ENCODE results near the gene PLXNB3. TPM values are rescaled to one million over a fixed set of nuclear protein-coding genes. Genes with fewer than 3 reads are reported as not detected.

The PLXNB3 gene
- polyA plus RNA-seq, 1 donor from 2014 or later = 0.48 TPM

- Histone ChIP-seq H3K9me2 (ENCODE audit: insufficient read depth, low read length) (no peaks in the 10 kb centered on the region), H3K27ac (ENCODE audit: low read length) (no peak overlapping the region), H3F3A (ENCODE audit: insufficient read depth, low read length, poor library complexity, severe bottlenecking) (no peaks in the 10 kb centered on the region), H4K20me1 (ENCODE audit: insufficient read depth) (no peaks in the 10 kb centered on the region), H3K27me3 (ENCODE audit: insufficient read depth, low read depth, low read length) (no peaks in the 10 kb centered on the region), H3K9ac (ENCODE audit: low read length) (no peak overlapping the region), H3K4me2 (ENCODE audit: low read length) (no peak overlapping the region), H3K36me3 (ENCODE audit: insufficient read depth, low read length) (no peaks in the 10 kb centered on the region), H3K9me3 (ENCODE audit: low read length) (no peaks in the 10 kb centered on the region), H2AFZ (ENCODE audit: low read depth, low read length) (no peak overlapping the region), H3K79me2 (replicated peaks; ENCODE audit: insufficient read depth, low read length) (peaks cover 10% of the 10 kb centered on the region), H3K4me3 (ENCODE audit: low read length) (no peak overlapping the region)
- TF ChIP-seq SMC3 (conservative IDR thresholded peaks at IDR 0.05; ENCODE audit: poor library complexity) (no peak), MXI1 (conservative IDR thresholded peaks at IDR 0.05; ENCODE audit: poor library complexity, severe bottlenecking) (no peak), EZH2 (IDR thresholded peaks at IDR 0.05; ENCODE audit: borderline replicate concordance, insufficient read depth, low read length, poor library complexity, severe bottlenecking) (no peak), EP300 (conservative IDR thresholded peaks at IDR 0.05; ENCODE audit: poor library complexity, severe bottlenecking) (no peak), CTCF (IDR thresholded peaks at IDR 0.05; ENCODE audit: poor library complexity, severe bottlenecking) (no peak), RAD21 (conservative IDR thresholded peaks at IDR 0.05) (no peak), REST (IDR thresholded peaks at IDR 0.05; ENCODE audit: borderline replicate concordance) (no peak), POLR2AphosphoS5 (IDR thresholded peaks at IDR 0.05) (no peak), TAF1 (IDR thresholded peaks at IDR 0.05; ENCODE audit: low read depth) (no peak)
Observed at GRCh38 chrX:153717445-153717844, 46.6 kb upstream of the PLXNB3 start.

- Histone ChIP-seq H4K20me1 (ENCODE audit: insufficient read depth) (no peaks in the 10 kb centered on the region), H2AFZ (ENCODE audit: low read depth, low read length) (no peak overlapping the region), H3K4me3 (ENCODE audit: low read length) (no peak overlapping the region), H3F3A (ENCODE audit: insufficient read depth, low read length, poor library complexity, severe bottlenecking) (no peaks in the 10 kb centered on the region), H3K27me3 (ENCODE audit: insufficient read depth, low read depth, low read length) (no peaks in the 10 kb centered on the region), H3K27ac (ENCODE audit: low read length) (no peak overlapping the region), H3K9ac (ENCODE audit: low read length) (no peak overlapping the region), H3K79me2 (replicated peaks; ENCODE audit: insufficient read depth, low read length) (peaks cover 16% of the 10 kb centered on the region), H3K9me3 (ENCODE audit: low read length) (no peaks in the 10 kb centered on the region), H3K9me2 (ENCODE audit: insufficient read depth, low read length) (no peaks in the 10 kb centered on the region), H3K4me2 (ENCODE audit: low read length) (no peak overlapping the region), H3K36me3 (ENCODE audit: insufficient read depth, low read length) (no peaks in the 10 kb centered on the region)
- TF ChIP-seq EZH2 (IDR thresholded peaks at IDR 0.05; ENCODE audit: borderline replicate concordance, insufficient read depth, low read length, poor library complexity, severe bottlenecking) = no peak
- TF ChIP-seq TAF1 (IDR thresholded peaks at IDR 0.05; ENCODE audit: low read depth) = no peak
- no peak for TF ChIP-seq SMC3 (conservative IDR thresholded peaks at IDR 0.05; ENCODE audit: poor library complexity)
- no peak for TF ChIP-seq CTCF (IDR thresholded peaks at IDR 0.05; ENCODE audit: poor library complexity, severe bottlenecking)
- no peak for TF ChIP-seq EP300 (conservative IDR thresholded peaks at IDR 0.05; ENCODE audit: poor library complexity, severe bottlenecking)
- no peak for TF ChIP-seq REST (IDR thresholded peaks at IDR 0.05; ENCODE audit: borderline replicate concordance)
- TF ChIP-seq RAD21 (conservative IDR thresholded peaks at IDR 0.05) = no peak
- no peak for TF ChIP-seq MXI1 (conservative IDR thresholded peaks at IDR 0.05; ENCODE audit: poor library complexity, severe bottlenecking)
- TF ChIP-seq POLR2AphosphoS5 (IDR thresholded peaks at IDR 0.05) = no peak
Observed at GRCh38 chrX:153719238-153719637, 44.8 kb upstream of the PLXNB3 start.

All from neural cell (in vitro differentiated cells).